ENCODE measurements around the gene CNTN2.

- TF ChIP-seq CTCF (conservative IDR thresholded peaks at IDR 0.05 in 1 of 2, IDR thresholded peaks at IDR 0.05 in 1 of 2; ENCODE audit: low read depth in 1 of 2, low read length in 2 of 2) (no peak), EZH2 (IDR thresholded peaks at IDR 0.05; ENCODE audit: low read length, missing control alignments) (no peak)
These were observed 26.9 kb upstream of the CNTN2 start for GRCh38 chr1:205016075-205016474.

Measured in fibroblast of lung (primary cell).